ENCODE measurements around the gene MRGPRD. TPM values are rescaled to one million over a fixed set of nuclear protein-coding genes. Genes with fewer than 3 reads are reported as not detected.
A peak's percentile ranks its signal among the peaks of the same experiment; 100 is the strongest.
"Not testable (repeated sequence)": the region's sequence is repeated elsewhere in the genome, so short reads cannot be mapped to it uniquely, and the experiment has no call there.

Gene MRGPRD
- total RNA-seq, 2 experiments from 2014 or later: not detected

DNA sequence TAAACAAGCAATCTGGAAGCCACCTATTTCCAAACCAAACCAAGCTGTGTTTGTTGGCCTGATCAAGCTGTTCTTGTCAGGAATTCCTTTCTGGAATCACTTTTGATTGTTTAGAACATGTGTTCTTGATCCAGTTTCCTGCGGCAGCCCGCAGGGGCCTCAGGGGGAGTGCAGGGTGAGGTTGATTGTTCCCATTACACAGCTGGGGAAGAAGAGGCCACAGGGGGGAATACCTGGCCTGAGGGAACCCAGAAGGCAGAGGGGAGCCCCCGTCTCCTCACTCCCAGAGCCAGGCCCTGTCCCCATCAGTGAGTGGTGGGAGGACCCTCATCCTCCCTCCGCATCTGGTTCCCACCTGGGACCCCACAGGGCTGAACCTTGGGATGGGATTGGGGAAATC lies 4.2 kb downstream of the MRGPRD start:
- Mint-ChIP-seq H3K27ac (no peak overlapping the region), H3K9me3 (no peaks in the 10 kb centered on the region), H3K4me1 (ENCODE audit: low read depth) (no peaks in the 10 kb centered on the region), H3K36me3 (ENCODE audit: low read depth) (no peaks in the 10 kb centered on the region), H3K4me3 (no peak overlapping the region), H3K27me3 (peaks cover 4% of the 10 kb centered on the region)
- no peak for ATAC-seq
- ChIA-PET POLR2A (no interaction called here), CTCF (no interaction called here)
- intact Hi-C loops (cut with micrococcal nuclease): no loop called here
- TF ChIP-seq, protein P1, sequence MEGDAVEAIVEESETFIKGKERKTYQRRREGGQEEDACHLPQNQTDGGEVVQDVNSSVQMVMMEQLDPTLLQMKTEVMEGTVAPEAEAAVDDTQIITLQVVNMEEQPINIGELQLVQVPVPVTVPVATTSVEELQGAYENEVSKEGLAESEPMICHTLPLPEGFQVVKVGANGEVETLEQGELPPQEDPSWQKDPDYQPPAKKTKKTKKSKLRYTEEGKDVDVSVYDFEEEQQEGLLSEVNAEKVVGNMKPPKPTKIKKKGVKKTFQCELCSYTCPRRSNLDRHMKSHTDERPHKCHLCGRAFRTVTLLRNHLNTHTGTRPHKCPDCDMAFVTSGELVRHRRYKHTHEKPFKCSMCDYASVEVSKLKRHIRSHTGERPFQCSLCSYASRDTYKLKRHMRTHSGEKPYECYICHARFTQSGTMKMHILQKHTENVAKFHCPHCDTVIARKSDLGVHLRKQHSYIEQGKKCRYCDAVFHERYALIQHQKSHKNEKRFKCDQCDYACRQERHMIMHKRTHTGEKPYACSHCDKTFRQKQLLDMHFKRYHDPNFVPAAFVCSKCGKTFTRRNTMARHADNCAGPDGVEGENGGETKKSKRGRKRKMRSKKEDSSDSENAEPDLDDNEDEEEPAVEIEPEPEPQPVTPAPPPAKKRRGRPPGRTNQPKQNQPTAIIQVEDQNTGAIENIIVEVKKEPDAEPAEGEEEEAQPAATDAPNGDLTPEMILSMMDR (IDR thresholded peaks at IDR 0.05): no peak
- DNase-seq: no peak

DNA sequence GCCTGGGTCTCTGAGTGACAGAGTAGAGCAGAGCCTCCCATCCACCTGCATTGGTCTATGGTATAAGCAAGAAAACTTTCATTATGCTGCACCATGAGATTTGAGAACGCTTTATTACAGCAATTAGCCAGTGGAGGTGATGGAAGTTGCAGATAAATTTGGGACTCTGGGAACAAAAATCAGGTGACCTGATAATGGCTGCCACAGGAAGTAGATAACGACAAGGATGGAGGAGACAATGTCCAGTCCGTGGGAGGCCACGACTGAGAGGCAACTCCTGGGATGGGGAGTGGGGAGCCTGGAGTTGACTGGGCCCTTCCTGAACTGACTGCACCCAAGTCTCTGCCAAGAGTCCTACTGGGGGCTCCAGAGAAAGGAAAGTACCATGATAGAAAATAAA lies 4.7 kb downstream of the MRGPRD start:
- H3K27me3 Mint-ChIP-seq: peaks cover 4% of the 10 kb centered on the region
- ChIA-PET POLR2A (no interaction called here), CTCF (no interaction called here)
- no peak overlapping the region for H3K4me3 Mint-ChIP-seq
- H3K9me3 Mint-ChIP-seq: no peaks in the 10 kb centered on the region
- DNase-seq (no peak), ATAC-seq (no peak)
- H3K4me1 Mint-ChIP-seq (ENCODE audit: low read depth): no peaks in the 10 kb centered on the region
- TF ChIP-seq, protein P1 (IDR thresholded peaks at IDR 0.05): no peak
- intact Hi-C loops (cut with micrococcal nuclease): no loop called here
- H3K36me3 Mint-ChIP-seq (ENCODE audit: low read depth): no peaks in the 10 kb centered on the region
- H3K27ac Mint-ChIP-seq: no peak overlapping the region

DNA sequence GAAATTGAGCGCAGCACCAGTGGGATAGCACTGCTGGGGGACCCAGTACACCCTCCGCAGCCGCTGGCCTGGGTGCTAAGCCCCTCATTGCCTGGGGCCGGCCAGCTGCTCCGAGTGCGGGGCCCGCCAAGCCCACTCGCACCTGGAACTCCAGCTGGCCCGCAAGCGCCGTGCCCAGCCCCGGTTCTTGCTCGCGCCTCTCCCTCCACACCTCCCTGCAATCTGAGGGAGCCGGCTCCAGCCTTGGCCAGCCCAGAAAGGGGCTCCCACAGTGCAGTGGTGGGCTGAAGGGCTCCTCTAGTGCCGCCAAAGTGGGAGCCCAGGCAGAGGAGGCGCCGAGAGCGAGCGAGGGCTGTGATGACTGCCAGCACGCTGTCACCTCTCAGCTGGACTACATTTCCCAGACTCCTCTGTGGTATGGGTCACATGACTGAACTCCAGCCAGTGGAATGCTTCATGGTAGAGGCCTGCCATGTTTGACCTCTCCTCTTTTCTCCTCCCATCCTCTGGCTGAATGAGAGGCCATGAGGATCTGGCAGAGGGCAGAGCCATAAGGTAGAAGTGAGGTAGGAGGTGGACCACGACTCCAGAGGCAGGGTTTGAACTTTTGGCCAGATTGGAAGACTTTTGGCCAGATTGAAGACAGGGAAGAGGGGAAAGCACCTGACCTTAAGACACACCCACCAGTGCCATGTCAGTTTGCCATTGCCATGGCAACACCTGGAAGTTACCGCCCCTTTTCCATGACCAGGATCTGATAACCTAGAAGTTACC lies 6.2 kb downstream of the MRGPRD start:
- H3K36me3 Mint-ChIP-seq (ENCODE audit: low read depth): no peaks in the 10 kb centered on the region
- TF ChIP-seq, protein P1 (IDR thresholded peaks at IDR 0.05): no peak
- H3K9me3 Mint-ChIP-seq: no peaks in the 10 kb centered on the region
- no peak overlapping the region for H3K4me3 Mint-ChIP-seq
- DNase-seq (peak; percentile 37), ATAC-seq (peak; percentile 94)
- intact Hi-C loops (cut with micrococcal nuclease): no loop called here
- peaks cover 4% of the 10 kb centered on the region for H3K27me3 Mint-ChIP-seq
- no peaks in the 10 kb centered on the region for H3K4me1 Mint-ChIP-seq (ENCODE audit: low read depth)
- ChIA-PET POLR2A (no interaction called here), CTCF (no interaction called here)
- H3K27ac Mint-ChIP-seq: peak overlapping the region; percentile 73

DNA sequence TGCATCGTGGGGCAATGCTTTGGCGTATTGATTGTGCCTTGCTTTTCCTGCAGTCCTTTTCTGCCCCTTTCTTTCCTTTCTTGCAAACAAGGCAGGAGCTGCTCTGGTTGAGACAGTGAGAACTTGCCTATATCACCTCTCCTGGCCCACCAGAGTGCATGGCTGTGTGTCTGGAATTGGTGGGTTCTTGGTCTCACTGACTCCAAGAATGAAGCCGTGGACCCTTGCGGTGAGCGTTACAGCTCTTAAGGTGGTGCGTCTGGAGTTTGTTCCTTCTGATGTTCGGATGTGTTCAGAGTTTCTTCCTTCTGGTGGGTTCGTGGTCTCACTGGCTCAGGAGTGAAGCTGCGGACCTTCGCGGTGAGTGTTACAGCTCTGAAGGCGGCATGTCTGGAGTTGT lies 7.1 kb downstream of the MRGPRD start:
- H3K27ac Mint-ChIP-seq; H3K36me3 Mint-ChIP-seq (ENCODE audit: low read depth); ATAC-seq; H3K9me3 Mint-ChIP-seq; H3K27me3 Mint-ChIP-seq; H3K4me1 Mint-ChIP-seq (ENCODE audit: low read depth); POLR2A ChIA-PET; H3K4me3 Mint-ChIP-seq; intact Hi-C loops (cut with micrococcal nuclease); DNase-seq: not testable (repeated sequence)
- CTCF ChIA-PET: interaction anchor here (1.2 kb wide), 1 partner anchor 114 kb away, joined by 3 read pairs; no protein-coding TSS in a partner anchor

DNA sequence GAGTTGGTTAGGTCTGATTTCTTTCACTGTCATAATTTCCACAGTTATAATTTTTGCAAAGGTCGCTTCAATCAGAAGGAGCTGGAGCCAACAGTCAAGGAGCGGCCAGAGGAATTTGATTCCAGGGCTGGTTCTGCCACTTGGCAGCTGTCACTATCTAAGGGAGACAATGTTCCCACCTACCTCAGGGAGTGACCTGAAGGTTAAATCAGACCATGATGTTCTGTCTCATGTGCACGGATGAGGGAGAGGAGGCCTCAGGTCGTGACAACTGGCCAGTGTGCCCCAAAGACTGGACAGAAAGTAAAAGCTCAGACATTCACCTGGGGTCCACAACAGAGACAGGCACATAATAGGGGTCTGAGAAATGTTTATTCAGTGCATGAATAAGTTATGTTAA lies 7.6 kb downstream of the MRGPRD start:
- Mint-ChIP-seq H3K36me3 (ENCODE audit: low read depth) (no peaks in the 10 kb centered on the region), H3K9me3 (no peaks in the 10 kb centered on the region), H3K4me3 (no peak overlapping the region), H3K27me3 (peaks cover 4% of the 10 kb centered on the region), H3K27ac (no peak overlapping the region), H3K4me1 (ENCODE audit: low read depth) (no peaks in the 10 kb centered on the region)
- DNase-seq: no peak
- ChIA-PET POLR2A (no interaction called here), CTCF (interaction anchor here (1.2 to 2.1 kb wide), 2 partner anchors 17 to 115 kb away, joined by 3 to 9 read pairs; no protein-coding TSS in a partner anchor)
- TF ChIP-seq, protein P1 (IDR thresholded peaks at IDR 0.05): no peak
- intact Hi-C loops (cut with micrococcal nuclease): no loop called here
- no peak for ATAC-seq

All from activated CD8-positive, alpha-beta T cell treated with anti-CD3 and anti-CD28 coated beads for 36 hours (primary cell).